DMS 273 (cell line): Measurements from ENCODE around the gene ZSCAN12.

Experiments used
- DNase-seq: peaks from one replicate; lab custom pipeline; 2025; ENCODE audit not compliant: unreplicated experiment; lab: John Stamatoyannopoulos, UW

The ZSCAN12 gene

DNA sequence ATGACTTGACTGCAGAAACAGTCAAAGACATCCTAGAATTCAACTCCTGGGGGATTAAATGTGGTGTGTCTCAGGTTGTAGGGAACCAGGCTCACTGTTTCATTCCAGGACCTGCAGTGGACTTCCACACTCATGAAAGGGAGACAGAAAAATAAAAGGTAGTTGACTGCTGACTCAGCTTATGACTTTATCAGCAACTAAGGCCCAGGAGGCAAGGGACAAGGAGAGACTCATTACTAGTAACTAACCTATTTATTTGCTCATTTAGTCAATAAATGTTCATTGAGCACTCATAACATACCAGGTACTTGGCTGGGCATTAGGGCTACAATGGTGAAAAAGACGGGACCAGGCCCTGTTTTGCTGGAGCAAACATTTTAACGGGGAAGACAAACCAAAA, 66.5 kb downstream of the ZSCAN12 start:
- DNase-seq = no peak

DNA sequence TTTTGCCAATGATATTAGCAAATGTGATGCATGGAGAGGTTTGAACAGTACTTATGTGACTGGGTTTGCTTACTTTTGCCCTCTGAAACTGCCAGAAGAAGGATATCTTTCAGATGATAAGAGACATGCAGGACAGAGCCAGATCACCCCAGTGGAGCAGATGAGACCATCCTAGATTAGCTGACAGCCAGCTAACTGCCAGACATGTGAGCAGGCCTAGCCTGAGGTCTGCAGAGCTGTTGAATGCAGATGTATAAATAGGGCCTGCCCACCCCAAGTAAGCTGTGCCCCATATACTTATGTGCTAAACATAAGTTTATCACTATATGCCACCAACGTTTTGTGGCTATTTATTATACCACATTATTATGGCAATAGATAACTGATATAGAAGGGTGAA, 69.5 kb downstream of the ZSCAN12 start:
- no peak for DNase-seq
